HG03135 (cell line): ENCODE measurements around the gene ENTR1.

ENCODE experiments used
- ATAC-seq: cut with Tn5 transposase; IDR thresholded peaks from one replicate; pipeline ENCODE4 v1.9.1; 2021; ENCODE audit warnings: mild to moderate bottlenecking, moderate library complexity; ENCODE audit not compliant: unreplicated experiment

Gene ENTR1, protein sequence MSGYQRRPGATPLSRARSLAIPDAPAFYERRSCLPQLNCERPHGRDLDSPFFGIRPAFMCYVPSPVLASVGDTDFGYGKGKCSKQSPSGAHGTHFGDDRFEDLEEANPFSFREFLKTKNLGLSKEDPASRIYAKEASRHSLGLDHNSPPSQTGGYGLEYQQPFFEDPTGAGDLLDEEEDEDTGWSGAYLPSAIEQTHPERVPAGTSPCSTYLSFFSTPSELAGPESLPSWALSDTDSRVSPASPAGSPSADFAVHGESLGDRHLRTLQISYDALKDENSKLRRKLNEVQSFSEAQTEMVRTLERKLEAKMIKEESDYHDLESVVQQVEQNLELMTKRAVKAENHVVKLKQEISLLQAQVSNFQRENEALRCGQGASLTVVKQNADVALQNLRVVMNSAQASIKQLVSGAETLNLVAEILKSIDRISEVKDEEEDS

GRCh38 chr9:136410500-136411287, at the start of gene ENTR1, which contains the start of gene PMPCA:
Gene ENTR1, minus strand, starts transcription at chr9:136410614. Its CDS starts 217 bp downstream, at chr9:136410397.
Gene PMPCA, plus strand, starts transcription at chr9:136410658. Its CDS starts 11 bp downstream, at chr9:136410669.
- peak; percentile 65 for ATAC-seq

DNA sequence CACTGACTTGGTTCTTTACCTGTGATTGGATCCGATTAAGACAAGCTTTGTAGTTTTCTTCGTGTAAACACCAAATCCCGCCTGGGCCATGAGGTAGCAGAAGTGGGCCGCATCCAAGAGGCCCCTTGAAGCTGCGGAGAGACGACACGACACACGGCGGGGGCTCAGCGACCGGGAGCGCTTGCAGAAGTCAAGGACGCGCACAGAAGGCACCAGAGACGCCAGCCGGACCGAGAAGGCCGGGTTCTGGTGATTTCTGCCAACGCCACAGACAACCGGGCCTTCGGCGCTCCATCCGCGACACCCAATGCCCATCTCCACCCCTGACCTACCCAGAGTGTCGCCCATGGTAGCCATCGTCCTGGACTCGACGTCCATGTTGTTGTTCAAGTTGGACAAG, 49.0 kb upstream of the ENTR1 start:
- ATAC-seq: no peak

DNA sequence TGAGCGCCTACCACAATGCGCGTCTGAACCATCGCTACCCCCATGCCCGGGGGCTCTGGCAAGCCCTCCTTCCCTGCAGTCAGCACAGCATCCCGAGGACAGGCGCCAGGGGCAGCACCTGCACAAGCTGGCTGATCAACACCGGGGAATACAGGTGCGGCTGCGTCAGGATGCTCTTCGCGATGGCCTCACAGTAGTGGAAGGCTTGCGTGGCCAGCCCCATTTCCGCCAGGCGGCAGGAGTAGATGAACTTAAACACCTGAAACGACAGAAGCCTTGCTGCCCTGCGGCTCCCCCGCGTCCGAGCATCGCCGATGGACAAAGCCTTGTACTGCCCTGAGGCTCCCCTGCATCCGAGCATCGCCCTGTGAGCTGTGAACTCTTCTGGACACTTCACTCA, 46.9 kb upstream of the ENTR1 start:
- ATAC-seq: no peak

DNA sequence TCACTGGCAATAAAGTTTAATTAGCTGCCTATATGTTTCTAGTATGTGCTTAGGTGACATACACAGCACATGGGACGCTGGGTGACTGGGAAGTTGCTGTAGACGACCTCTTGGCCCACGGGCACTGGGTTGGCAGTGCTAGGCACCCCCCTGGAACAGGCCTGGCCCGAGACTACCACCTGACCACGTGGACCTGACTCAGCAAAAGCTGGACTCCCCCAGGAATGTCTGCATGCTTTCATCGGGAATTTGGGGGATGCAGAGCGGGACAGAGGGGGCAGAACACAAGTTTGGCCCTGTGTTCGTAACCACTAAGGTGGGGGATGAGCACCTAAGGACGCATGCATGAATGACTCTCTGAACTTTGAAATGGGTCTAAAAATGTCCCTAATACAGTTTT, 45.8 kb upstream of the ENTR1 start:
- no peak for ATAC-seq

GRCh38 chr9:136455043-136456002, 44.9 kb upstream of the ENTR1 start:
- no peak for ATAC-seq

DNA sequence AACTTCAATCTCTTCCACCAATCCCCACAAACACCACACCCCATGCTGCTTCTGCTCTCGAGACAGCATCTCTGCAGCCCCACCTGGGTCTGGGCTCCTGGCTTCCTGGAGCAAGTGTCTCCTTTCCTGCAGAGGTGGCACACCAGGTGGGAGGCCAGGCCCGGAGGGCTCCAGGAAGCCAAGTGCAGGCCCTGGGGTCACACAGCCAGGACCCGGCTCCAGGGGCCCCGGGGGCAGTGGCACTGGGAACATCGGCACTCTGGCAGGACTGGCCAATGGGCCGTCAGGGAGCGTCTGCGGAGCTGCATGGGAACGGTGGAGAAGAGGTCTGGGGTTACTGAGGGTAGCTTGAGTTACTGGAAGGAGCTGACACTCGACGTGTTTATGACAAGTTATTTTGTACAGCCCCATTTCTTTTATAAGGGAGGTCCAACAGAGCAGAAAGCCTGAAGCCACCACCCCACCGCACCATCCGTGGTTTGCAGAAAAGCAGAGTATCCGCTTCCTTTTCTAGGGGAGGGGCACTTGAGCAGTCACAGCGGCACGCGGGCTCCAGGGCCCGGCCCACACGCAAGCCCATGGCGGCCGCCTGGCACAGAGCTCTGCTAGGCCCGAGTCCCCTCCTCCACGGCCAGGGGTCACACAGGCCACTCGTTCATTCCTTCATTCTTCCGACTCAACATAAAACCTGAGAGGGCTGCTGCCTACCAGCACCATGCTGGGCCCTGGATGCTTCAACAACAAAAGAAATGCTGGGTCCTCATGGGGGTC, 43.8 kb upstream of the ENTR1 start:
- no peak for ATAC-seq

DNA sequence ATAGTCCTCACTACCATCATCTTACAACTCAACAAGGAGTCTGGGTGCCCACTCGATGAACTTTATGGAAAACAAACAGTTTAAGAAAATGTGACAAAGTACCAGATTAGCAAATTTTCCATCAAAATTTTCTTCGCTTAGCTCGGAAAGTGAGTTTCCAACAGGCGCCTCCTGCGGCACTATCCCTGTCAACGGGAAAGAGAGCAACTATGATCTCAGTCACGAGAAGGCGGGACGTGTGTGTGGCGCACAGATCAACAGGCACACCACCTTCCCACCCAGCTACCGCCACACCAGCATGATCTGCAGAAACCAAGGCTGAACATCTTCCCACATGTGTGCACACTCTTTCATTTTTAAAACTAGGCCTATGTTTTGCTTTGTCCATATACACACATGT, 42.9 kb upstream of the ENTR1 start:
- no peak for ATAC-seq

DNA sequence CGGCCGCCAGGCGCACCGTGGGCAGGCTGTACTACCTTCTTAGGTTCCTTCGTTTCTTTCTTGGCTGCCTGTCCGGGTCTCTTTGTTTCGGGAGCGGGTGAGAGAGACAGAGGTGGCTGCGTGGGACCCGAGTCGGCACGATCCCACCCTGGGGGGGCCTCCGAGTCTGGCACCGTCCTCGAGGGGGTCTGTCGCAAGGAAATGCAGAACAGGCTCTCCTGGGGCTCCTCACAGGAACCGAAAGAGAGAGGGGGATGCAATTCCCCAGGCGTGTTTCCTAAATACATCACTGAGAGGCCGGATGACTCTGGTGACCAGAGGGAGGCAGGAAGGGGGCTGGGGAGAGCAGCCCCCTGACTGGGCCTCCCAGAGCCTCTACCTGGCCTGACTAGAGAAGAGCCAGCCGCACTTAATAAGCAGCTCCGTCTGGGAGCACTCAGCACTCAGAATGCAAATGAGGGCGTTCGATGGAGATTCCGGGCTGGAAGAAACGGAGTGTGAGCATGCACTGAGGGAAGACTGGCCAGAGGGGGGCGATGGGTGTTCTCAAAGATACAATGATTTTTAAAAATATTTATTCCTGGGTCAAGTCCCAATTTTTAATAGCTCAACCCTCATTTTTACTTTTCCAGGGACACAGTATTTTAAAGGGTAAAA, 40.9 kb upstream of the ENTR1 start:
- no peak for ATAC-seq

GRCh38 chr9:136448655-136449054, 38.2 kb upstream of the ENTR1 start:
- no peak for ATAC-seq

DNA sequence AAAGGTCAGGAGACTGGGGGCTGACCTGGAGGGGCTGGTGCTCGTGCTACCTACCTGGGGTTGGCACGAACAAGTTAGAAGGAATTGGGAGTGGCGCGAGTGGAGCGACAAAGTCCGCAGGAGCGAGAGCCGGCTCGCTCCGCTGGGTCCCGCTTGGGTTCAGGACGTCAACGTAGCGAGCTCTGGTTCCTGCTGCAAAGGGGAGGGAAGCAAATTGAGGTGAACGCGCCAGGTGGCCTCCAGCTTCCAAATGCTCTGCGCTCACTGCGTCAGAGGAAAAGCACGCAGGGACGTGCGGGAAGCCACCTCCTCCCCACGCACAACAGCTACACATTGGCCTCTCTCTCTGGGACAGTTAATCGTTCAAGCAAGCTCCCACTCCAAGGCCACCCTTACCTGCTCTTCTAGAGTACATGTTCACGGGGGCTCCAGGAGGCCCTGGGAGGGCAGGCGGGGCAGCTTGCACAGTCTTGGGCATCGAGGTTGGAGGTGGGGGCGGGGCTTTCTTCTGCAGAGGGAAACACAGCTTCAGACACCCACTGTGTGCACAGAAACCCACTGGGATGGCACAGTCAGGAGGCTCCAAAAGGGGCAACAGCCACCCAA, 36.9 kb upstream of the ENTR1 start:
- no peak for ATAC-seq

- no peak for ATAC-seq
Observed at GRCh38 chr9:136445799-136446198, 35.4 kb upstream of the ENTR1 start.

DNA sequence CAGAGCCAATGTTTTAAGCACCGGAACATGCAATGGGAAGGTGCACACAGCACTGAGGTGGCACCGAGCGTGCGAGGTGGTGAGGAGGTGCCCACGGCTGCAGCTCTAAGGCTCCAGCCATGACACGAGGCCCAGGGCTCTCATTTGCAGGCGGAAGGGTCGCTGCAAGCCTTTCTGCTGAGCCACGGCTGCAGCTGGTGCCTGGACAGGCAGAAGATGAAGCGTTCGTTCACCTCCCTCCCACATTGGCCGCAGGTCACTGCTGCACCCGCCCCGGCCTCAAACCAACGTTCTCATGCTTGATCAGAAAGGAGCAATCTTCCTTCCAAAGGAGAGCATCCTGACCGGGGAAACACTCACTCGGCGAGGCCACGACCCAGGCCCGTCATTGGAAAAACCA, 33.7 kb upstream of the ENTR1 start:
- no peak for ATAC-seq

DNA sequence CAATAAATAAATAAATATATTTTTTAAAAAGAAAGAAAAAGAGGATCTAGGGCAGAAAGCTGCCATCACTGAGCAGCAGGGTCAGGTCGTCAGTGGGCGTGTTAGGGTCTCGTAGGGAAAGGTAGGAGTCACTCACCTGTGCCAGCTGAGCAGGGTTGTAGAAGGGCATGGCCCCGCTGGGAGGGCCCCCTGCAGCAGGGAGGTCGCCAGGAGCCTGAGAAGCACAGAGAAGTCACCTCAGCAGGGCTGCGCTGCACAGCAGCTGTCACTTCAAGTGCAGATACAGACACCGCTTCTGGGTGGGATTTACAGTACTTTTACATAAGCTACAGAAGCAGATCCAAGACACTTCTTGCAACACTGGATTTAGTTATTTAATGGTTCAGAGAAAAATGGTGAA, 33.3 kb upstream of the ENTR1 start:
- ATAC-seq: no peak

GRCh38 chr9:136443087-136443486, 32.7 kb upstream of the ENTR1 start:
- no peak for ATAC-seq

GRCh38 chr9:136442265-136442664, 31.9 kb upstream of the ENTR1 start:
- no peak for ATAC-seq

- no peak for ATAC-seq
Observed at GRCh38 chr9:136441681-136442245, 31.3 kb upstream of the ENTR1 start.

- no peak for ATAC-seq
Observed at GRCh38 chr9:136441191-136441680, 30.8 kb upstream of the ENTR1 start.

DNA sequence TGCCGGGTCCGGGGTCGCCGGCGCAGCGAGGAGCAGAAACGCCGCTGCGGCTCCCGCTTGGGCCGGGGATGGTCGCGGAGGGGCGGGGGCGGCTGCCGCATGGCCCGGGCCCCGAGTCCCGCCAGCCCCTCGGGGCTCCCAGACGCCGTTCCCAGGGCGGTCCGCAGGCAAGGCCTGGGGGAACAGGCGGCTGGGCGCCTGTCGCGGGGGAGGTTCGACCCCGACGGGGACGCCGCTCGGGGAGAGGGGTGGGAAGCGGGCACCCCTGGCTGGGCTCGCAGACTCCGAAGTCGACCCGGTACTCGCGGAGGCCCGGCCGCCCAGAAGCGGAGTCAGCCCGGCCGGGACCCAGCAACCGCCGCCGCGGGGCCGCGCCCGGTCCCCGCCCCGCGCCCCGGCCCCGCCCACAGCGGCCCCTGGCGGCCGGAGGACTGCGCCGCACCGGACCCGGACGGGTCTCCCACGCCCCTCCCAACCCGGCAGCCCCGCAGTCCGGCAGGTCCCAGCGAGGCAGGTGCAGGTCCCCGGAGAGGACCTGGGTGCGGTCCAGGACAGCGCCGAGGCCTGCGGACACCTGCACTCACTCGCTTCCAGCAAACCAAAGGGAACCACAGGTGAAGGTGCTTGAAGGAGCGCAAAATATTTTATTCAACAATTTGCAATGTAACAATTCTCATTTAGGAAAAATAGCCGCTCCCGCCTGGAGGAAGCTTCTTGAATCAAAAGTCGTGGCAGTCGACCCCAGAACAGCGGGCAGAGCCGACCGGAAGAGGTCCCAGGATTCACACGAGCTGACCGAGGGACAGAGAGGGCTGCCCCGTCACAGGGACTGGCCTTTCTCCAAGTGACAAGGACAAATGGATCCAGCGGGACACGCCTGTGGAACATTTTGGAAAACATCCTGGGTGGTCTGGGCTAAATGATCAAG, 29.3 kb upstream of the ENTR1 start, which contains the start of gene INPP5E:
TSS of gene INPP5E (minus strand) at position 365 of the 928 bp plus-strand sequence. CDS start 426 bp downstream, outside the sequence.
- peak; percentile 71 for ATAC-seq
